GM19328 (cell line): ENCODE measurements around the gene SUSD2.
"Not testable (repeated sequence)": the region's sequence is repeated elsewhere in the genome, so short reads cannot be mapped to it uniquely, and the experiment has no call there.

Experiments
- ATAC-seq: cut with Tn5 transposase; IDR thresholded peaks from one replicate; pipeline ENCODE4 v1.9.1; 2021; ENCODE audit warnings: mild to moderate bottlenecking, moderate library complexity; ENCODE audit not compliant: unreplicated experiment

SUSD2 gene

DNA sequence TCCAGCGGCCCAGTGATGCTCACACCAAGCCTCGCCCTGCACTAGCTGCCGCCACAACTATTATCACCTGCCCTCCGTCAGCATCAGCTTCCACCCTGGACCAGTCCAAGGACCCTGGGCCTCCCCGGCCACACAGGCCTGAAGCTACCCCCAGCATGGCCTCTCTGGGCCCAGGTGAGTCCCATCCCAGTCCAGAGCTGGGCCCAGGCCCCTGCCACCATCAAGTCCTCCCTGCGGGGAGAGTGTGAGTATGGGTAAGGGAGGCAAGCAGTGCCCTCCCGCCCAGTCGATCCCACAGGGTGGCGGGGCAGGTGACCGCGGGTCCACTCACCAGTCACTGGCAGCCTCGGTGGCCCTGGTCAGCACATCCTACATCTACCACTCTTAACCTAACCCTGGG, 9.5 kb upstream of the SUSD2 start:
- ATAC-seq = no peak

DNA sequence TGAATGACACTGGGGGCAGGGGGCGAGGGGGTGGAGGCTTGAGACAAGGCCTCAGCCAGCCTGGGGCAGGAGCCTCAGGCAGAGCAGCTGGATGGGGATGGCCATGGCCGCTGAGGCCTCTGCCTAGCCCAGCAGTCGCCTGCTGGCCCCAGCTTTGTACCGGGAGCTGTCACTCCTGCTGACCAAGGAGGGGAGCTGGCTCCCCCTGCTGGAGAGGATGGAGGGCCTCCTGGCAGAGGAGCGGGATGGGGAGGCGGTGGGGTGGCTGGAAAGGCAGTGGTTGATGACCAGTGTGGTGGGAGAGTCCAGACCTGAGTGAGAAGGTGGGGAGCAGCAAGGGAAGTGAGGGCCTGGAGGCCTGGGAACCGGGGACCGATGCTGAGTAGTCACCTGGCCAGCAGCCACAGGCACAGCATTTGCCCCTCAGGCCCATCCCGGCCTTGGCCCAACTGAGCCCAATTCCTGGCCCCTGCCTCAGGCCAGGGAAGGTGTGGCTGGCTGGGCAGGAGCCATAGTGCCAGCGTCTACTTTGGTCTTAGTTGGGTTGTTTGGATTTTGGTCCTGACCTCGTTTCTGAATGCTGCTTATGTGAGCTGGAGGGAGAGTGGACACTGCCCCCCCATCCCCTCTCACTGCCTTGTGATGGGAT, 6.0 kb upstream of the SUSD2 start:
- ATAC-seq = no peak

DNA sequence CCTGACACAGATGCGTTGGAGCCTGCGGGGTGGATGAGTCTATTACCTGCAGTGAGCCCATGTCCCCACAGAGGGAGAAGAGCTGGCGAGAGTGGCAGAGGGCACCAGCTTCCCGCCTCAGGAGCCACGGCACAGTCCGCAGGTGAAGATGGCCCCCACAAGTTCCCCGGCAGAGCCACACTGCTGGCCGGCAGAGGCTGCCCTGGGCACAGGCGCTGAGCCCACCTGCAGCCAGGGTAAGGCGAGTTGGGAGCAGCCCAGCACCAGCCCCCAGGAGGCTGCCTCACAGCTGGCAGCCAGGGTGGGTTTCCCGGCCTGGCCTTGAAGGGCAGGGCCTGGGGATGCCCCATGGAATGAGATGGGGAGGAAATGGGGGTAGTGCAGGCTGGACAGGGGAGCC, 5.2 kb upstream of the SUSD2 start:
- ATAC-seq = no peak

DNA sequence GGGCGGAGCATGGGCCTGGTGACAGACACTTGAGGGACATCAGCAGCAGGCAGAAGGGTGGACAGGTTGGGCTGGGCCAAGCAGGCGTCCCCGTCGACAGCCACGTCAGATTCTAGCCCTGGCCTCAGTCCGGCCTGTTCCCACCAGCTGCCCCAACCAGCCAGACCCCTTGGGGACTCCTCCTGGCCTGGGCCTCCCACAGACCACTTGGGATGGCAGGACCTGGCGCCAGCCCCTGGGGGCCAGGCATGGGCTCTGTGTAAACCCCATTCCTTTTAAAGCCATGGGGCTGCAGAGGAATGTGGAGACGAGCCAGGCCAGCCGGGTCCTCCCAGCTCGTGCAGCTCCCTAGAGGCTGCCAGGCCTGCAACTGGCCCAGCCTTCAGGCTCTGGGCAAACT, 4.7 kb upstream of the SUSD2 start:
- no peak for ATAC-seq

DNA sequence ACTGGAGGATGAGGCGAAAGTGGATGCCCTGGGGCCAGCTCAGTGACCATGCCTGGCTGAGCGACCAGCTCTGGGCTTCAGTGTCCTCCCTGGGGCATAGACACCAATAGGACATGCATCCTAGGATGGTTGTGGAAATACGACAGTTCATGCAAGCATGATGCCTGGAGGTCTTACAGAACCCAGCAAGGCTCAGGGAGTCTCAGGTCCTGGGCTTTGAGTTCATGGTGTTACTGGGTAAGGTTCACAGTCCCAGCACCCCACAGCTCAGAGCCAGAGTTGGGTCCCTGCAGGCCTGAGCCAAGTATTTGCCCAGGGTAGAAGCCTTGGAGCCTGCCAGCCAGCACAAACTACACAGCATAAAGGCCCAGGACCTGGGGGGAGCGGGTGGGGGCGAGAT, 4.2 kb upstream of the SUSD2 start:
- ATAC-seq = no peak

DNA sequence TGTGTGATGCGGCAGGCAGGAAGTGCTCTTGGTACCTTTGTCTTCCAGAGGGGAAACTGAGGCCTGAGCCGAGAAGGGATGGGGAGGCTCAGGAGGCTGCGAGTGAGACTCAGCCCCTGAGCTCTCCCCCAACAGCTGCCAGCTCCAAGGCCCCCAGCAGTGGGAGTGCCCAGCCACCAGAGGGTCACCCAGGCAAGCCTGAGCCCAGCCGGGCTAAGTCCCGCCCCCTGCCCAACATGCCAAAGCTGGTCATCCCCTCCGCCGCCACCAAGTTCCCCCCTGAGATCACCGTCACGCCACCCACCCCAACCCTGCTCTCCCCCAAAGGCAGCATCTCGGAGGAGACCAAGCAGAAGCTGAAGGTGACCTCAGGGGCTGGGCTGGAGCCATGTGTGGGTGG, 3.8 kb upstream of the SUSD2 start:
- ATAC-seq = no peak

DNA sequence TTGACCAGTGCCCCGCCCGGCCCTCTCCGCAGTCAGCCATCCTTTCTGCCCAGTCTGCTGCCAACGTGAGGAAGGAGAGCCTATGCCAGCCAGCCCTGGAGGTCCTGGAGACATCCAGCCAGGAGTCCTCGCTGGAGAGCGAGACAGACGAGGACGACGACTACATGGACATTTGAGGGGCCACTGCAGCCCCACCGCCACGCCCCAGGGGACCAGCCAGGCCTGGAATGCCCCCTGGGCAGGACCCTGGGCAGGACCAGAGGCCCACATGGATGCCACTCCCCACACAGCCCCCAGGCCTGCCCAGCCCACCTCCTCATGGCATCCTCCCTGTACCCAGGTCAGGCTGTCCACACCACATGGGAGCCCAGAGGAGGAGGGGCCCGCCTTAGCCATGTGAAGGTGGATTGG, 3.3 kb upstream of the SUSD2 start:
- ATAC-seq = no peak

DNA sequence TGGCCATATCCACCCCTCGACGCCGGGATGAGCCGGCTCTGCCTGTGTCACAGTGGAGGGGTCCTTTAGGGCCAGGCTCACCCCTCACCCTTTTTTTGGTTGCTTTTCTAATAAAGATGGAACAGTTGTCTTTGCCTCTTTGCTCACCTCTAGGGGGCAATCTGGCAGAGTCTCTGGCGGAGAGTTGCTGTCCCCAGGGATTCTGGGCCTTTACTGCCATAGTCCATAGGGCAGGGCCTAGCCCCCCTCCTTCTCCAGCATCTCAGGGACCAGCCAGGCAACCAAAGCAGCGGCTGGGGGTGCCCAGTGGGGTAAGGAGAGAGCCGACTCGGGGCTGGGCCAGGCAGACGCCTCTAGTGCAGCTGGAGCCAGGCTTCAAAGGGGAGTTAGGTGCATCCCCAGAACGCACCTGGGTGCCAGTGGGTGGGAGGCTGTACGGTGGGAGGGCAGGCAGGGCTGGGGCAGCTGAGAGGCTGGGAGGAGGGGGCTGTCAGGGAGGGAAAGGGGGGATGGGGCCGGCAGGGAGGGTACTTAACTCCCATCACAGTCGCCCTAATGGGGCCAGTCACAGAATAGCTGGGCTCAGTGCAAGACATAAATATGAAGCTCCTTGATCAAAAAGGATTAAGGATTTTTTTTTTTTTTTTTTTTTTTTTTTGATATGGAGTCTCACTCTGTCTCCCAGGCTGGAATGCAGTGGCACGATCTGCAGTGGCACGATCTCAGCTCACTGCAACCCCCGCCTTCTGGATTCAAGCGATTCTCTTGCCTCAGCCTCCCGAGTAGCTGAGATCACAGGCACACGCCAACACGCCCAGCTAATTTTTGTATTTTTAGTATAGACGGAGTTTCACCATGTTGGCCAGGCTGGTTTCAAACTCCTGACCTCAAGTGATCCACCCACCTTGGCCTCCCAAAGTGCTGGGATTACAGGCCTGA, 2.5 kb upstream of the SUSD2 start:
- no peak for ATAC-seq

DNA sequence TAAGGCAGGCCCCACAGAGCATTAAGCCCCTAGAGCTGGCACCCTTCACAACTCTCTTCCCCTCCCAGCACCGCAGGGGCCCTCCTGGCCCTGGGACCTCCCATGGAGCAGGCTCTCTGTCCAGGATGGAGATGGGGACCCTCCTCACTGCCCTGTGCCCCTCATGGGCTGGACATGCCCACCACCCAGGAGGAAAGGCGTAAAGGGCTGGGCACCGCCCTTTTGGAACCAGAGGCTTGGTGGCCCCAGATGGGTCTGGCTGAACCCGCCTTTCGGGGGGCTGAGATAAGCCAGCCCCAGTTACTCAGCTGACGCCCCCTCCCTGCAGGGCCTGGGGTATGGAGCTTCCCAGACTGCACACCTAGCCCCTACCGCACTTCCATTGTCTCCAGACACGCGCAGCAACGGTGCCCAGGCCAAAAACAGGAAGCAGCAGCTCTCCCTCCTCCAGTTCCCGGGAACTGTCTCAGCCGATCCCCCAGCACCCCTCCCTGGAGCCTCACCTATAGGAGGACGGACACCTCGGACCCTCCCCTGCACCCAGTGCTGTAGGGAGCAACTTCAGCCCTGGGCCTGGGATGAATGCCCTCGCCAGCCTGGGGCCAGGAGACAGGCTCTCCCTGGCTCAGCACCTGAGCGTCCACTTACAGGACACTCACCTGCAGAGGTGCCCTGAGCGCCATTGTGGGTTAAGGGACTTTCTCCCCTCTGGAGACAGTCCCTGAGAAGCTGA, 1.6 kb upstream of the SUSD2 start:
- no peak for ATAC-seq

DNA sequence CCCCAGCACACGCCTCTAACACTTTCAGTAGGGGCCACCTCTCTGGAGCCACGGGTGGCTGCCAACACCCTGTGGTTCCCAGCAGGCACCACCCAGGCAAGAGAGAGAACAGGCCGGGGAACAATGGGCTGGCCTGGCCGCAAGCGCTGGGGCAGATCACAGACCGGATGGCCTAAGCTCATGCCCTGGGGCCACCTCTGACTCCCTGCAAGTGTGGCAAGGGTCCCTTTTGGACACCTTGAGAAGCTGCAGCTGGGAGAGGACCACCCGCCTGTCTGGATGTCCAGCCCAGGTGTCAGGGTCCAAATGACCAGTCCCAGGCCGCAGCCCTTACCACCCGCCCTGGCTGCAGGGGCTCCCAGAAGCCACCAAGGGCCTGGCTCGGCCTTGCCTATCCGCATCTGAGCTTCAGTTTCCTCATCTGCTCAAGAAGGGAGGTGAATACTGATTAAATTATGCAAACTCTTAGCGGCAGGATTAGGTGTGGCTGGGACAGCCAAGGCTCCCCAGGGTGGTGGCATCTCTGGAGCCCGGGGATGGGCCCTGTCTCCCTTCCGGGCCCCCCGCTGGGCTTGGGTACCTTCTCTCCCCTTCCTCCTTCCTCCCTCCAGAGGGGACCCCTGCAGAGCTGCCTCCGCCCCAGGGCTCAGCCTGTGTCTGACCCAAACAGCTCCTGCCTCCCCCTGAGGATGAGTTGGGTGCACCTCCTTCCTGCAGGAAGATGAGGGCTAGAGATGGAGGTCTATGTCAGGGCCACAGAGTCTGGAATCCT, 785 bp upstream of the SUSD2 start:
- no peak for ATAC-seq

DNA sequence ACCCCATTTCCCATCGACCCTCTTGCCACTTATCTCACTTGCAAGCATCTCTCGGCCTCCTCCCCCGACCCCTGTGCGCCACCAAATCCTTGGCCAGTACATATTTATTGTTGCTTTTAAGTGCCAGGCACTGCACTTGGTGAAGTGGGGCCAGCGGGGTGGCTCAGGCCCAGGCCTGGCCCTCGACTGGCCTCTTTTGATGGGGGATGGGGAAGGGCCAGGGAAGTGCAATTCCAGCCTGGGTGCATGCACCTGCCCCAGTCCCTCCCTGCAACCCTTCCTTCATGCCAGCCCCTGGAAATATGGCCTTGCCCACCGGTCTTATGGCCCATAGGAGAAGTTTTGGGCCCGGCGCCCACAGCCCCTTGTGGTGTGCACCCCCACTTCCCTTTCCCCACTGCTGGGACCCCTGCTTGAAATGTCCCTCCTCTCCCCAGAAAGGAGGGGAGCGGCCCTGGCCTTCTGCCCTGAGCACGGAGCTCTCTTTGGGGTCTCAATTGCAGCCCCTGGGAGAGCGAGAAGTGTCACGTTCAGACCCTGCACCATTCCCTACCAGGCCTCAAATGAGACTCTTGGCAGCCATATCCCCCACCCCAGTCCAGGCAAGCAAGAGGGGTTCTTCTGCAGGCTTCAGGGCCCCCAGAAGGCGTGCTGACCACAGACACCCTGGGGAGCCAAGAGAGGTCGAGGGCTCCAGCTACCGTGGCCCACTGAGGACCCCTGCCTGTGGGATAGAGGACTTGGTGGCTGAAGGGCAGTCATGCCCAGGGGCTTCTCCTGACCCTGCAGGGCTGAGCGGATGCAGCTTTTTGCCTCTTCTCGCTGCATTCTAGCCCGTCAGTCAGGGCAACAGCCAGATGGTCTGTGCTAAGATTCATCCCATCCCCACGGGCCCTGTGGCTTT, 961 bp downstream of the SUSD2 start:
- no peak for ATAC-seq

DNA sequence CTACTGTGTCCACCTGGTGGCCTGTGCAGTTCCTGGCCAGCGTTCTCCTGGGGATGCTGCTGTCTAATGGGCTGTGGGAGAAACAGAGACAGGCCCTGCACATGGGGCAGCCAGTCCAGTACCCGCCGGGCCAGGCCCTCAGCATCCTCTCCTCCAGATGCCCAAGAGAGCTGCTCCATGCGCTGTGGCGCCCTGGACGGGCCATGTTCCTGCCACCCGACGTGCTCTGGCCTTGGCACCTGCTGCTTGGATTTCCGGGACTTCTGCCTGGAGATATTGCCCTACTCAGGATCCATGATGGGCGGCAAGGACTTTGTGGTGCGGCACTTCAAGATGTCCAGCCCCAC, 1.6 kb downstream of the SUSD2 start:
- not testable (repeated sequence) for ATAC-seq

DNA sequence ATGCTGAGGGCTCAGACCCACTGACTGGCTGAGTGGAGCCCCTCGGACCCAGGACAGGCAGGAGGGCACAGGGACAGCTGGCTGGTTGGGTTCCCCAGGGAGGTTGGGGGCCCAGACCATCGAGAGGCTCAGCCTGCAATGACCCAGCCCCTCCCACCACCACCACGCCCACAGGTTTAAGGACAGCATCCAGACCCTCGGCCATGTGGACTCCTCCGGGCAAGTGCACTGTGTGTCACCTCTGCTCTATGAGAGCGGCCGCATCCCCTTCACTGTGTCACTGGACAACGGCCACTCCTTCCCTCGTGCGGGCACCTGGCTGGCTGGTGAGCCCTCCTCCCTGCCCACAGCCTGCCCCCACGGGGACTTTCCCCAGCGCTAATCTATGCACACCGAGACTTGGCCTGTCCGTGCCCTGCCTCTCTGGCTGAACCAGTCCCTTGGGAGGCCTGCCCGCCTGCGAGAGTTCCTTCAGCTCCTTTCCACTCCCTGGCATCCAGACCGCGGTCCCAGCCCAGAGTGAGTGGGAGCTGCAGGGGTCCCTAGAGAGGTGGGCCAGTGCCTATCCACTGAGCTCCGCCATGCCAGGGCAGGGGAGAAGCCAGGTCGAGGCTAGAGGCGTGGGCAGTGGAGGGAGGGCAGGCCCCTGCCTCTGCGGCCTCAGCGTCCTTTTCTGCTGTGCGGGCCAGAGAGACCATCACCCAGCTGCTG, 2.2 kb downstream of the SUSD2 start:
- no peak for ATAC-seq

DNA sequence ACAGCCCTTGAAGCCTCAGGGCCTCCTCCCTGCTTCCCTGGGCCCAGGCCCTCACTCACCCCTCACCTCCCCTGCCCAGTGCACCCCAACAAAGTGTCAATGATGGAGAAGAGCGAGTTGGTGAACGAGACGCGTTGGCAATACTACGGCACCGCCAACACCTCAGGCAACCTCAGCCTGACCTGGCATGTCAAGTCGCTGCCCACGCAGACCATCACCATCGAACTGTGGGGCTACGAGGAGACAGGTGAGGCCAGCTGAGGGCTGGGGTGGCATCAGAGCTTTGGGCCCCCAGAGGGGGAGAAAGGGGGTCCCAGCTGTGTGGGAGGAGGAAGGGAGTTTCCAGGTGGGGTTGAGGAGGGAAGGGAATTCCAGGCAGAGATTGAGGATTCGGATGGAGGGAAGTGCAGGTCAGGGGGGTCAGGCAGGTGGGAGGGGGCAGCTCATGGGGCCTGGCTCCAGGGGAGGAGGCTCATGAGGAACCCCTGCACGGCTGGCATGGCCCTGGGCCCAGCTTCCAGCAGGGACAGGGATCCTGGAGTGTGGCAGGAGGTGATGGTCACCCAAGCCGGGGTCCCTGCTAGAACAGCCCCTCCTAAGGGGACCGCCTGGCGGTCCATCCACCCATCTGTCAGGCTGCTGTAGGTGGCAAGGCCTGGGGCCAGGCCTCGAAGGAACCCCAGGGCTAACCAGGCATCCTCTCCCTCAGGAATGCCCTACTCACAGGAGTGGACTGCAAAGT, 2.9 kb downstream of the SUSD2 start:
- no peak for ATAC-seq

DNA sequence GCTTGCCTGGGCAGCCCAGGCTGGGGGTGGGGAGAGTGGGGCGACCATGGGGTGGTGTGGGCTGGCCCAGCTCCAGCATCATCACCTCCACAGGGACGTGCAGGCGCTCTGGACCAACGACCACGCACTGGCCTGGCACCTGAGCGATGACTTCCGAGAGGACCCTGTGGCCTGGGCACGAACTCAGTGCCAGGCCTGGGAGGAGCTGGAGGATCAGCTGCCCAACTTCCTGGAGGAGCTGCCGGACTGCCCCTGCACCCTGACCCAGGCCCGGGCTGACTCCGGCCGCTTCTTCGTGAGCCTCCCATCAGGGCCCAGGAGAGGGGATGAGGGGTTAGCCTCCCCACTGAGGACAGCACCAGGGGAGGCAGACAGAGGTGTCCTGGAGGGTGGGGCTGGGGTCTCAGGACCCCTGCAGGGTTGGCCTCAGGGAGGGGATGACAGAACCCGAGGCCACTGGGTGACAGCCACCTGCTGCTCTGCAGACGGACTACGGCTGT, 3.8 kb downstream of the SUSD2 start:
- no peak for ATAC-seq

DNA sequence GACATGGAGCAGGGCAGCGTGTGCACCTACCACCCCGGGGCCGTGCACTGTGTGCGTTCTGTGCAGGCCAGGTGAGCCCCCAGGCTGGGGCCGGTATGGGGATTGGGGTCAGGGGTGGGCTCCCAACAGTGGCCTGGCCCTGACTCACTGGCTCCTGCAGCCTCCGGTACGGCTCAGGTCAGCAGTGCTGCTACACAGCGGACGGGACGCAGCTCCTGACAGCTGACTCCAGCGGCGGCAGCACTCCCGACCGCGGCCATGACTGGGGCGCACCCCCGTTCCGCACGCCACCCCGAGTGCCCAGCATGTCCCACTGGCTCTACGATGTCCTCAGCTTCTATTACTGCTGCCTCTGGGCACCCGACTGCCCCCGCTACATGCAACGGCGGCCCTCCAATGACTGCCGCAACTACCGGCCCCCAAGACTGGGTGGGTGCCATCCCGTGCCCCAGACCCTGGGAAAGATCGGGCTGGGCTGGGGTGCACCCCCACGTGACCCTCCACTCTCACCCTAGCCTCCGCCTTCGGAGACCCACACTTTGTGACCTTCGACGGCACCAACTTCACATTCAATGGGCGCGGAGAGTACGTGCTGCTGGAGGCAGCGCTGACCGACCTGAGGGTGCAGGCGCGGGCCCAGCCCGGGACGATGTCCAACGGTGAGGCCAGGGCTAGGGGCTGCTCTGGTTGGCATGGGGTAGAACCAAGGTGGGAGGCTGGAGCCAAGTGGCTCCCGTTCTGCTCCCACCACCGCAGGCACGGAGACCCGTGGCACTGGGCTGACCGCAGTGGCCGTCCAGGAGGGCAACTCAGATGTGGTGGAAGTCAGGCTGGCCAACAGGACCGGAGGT, 4.4 kb downstream of the SUSD2 start:
- ATAC-seq = no peak

DNA sequence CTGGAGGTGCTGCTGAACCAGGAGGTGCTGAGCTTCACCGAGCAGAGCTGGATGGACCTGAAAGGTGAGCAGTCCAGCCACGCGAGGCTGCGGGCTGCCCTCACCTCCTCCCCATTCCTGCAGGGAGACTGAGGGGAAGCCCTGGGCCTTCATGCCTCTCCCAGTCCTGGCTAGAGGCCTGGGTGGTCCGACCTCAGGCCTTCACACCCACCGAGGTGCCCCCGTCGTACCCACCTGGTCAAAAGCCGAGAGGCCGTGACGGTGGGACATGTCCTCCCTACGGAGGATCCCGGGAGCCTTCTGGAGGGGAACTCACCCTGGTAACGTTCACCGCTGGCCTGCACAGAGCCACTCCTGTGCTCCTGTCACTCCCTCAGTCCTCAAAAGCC, 5.1 kb downstream of the SUSD2 start:
- ATAC-seq = no peak
